Trophoblast cell (in vitro differentiated cells and primary cell): Measurements from ENCODE around the gene SANBR.

Experiments
- DNase-seq, 2 donors: peaks; one replicate each; pipeline ENCODE4 v3.0.0-alpha.2; 2016
- H2AFZ ChIP-seq: 2 replicates; pipeline ENCODE4 v1.6.1; 2013; ENCODE audit warnings: low read length, moderate library complexity, mild to moderate bottlenecking; ENCODE audit not compliant: insufficient read depth, poor library complexity
- H2AK5ac ChIP-seq: 2 replicates; pipeline ENCODE4 v1.6.1; 2013; ENCODE audit warnings: mild to moderate bottlenecking, low read length
- H2BK120ac ChIP-seq: 2 replicates; pipeline ENCODE4 v1.6.1; 2013; ENCODE audit warnings: low read length, mild to moderate bottlenecking, moderate library complexity; ENCODE audit not compliant: insufficient read depth, poor library complexity
- H2BK12ac ChIP-seq: 2 replicates; pipeline ENCODE4 v1.6.1; 2013; ENCODE audit warnings: mild to moderate bottlenecking, low read length, moderate library complexity
- H2BK5ac ChIP-seq: 2 replicates; pipeline ENCODE4 v1.6.1; 2013; ENCODE audit warnings: low read length, low read depth, moderate library complexity, mild to moderate bottlenecking; ENCODE audit not compliant: poor library complexity
- H3K14ac ChIP-seq: 2 replicates; pipeline ENCODE4 v1.6.1; 2013; ENCODE audit warnings: mild to moderate bottlenecking, low read length
- H3K18ac ChIP-seq: 2 replicates; pipeline ENCODE4 v1.6.1; 2013; ENCODE audit warnings: mild to moderate bottlenecking, low read length
- H3K23ac ChIP-seq: 2 replicates; pipeline ENCODE4 v1.6.1; 2013; ENCODE audit warnings: low read length
- H3K27ac ChIP-seq: 2 replicates; pipeline ENCODE4 v1.5.1; 2013; ENCODE audit warnings: low read depth, mild to moderate bottlenecking, inconsistent platforms, low read length, moderate library complexity
- H3K27me3 ChIP-seq: 2 replicates; pipeline ENCODE4 v1.6.1; 2013; ENCODE audit warnings: inconsistent platforms, mild to moderate bottlenecking, low read length, moderate library complexity; ENCODE audit not compliant: insufficient read depth
- H3K36me3 ChIP-seq, 2 experiments: 1 replicate in 1 of 2; 2 replicates in 1 of 2; pipeline ENCODE4 v1.6.1; 2013; ENCODE audit warnings: low read length in 2 of 2, mild to moderate bottlenecking in 2 of 2, moderate library complexity in 1 of 2; ENCODE audit not compliant: insufficient read depth in 2 of 2, control insufficient read depth in 1 of 2
- H3K4ac ChIP-seq: 2 replicates; pipeline ENCODE4 v1.6.1; 2013; ENCODE audit warnings: low read depth, mild to moderate bottlenecking, low read length, moderate library complexity
- H3K4me1 ChIP-seq, 2 experiments: 1 replicate in 1 of 2; 2 replicates in 1 of 2; pipeline ENCODE4 v1.6.1; 2013; ENCODE audit warnings: low read length in 2 of 2, mild to moderate bottlenecking in 2 of 2, moderate library complexity in 1 of 2; ENCODE audit not compliant: insufficient read depth in 2 of 2, control insufficient read depth in 1 of 2
- H3K4me2 ChIP-seq: 2 replicates; pipeline ENCODE4 v1.6.1; 2013; ENCODE audit warnings: inconsistent platforms, mild to moderate bottlenecking, low read length, moderate library complexity
- H3K4me3 ChIP-seq: 2 replicates; pipeline ENCODE4 v1.5.1; 2013; ENCODE audit warnings: mild to moderate bottlenecking, low read depth, low read length, inconsistent platforms
- H3K79me1 ChIP-seq: one replicate; pipeline ENCODE4 v1.6.1; 2013; ENCODE audit warnings: low read length
- H3K79me2 ChIP-seq: 2 replicates; pipeline ENCODE4 v1.6.1; 2013; ENCODE audit warnings: low read length, mild to moderate bottlenecking; ENCODE audit not compliant: control insufficient read depth, insufficient read depth, poor library complexity
- H3K9ac ChIP-seq: 2 replicates; pipeline ENCODE4 v1.6.1; 2013; ENCODE audit warnings: mild to moderate bottlenecking, low read length
- H3K9me3 ChIP-seq: 2 replicates; pipeline ENCODE4 v1.6.1; 2013; ENCODE audit warnings: low read depth, mild to moderate bottlenecking, control low read depth, inconsistent platforms, low read length; ENCODE audit not compliant: insufficient read depth
- H4K12ac ChIP-seq: 2 replicates; pipeline ENCODE4 v1.6.1; 2013; ENCODE audit warnings: low read depth, mild to moderate bottlenecking, low read length, moderate library complexity
- H4K8ac ChIP-seq: 2 replicates; pipeline ENCODE4 v1.6.1; 2013; ENCODE audit warnings: low read depth, mild to moderate bottlenecking, low read length, moderate library complexity
- H4K91ac ChIP-seq: one replicate; pipeline ENCODE4 v1.6.1; 2013; ENCODE audit warnings: low read depth, mild to moderate bottlenecking, low read length, moderate library complexity
- WGBS: extraction: QIAGEN DNeasy Blood & Tissue Kit; methylation state at CpG from one replicate; pipeline ENCODE4 v1.1.7; 2013; ENCODE audit warnings: missing lambda C conversion rate; ENCODE audit not compliant: insufficient read length, insufficient coverage; ENCODE audit errors: extremely low coverage; 5-methylcytosine and 5-hydroxymethylcytosine counted together

Gene SANBR

DNA sequence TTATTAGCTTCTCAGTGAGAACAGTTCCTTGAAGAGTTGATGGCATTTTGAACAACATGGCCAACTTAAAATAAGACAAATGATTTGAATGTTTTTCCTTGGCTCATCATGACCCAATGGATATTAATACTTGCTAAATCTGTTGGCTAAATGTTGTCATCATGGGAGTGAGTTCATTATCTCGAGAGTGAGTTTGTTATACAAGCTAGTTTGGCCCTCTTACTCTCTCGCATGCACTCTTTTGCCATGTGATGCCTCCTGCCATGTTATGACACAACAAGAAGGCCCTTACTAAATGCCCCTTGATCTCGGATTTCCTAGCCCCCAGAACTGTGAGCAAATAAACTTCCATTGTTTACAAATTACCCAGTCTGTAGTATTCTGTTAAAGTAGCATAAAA, 22.9 kb upstream of the SANBR start:
- no peak overlapping the region for H4K12ac ChIP-seq
- no peak overlapping the region for H4K91ac ChIP-seq

DNA sequence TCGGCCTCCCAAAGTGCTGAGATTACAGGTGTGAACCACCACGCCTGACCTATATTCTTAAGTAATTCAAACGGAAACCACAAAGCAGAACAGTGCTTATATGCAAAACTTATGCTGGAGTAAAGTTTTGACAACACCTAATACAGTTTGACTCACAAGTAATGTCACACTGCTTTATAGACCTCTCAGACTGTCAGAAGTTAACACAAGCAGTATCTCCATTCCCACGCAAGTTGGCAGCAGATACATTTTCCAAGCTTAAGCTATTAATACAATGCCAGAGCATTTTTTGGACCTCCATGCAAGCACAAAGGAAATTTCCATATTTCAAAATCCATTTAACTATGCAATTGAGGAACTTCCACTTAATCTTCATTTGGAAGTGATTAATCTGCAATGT, 21.0 kb upstream of the SANBR start:
- H3K4me3 ChIP-seq: no peak overlapping the region
- H2BK12ac ChIP-seq: no peak overlapping the region
- H3K27me3 ChIP-seq: no peaks in the 10 kb centered on the region
- no peak overlapping the region for H3K4ac ChIP-seq
- no peak overlapping the region for H2BK5ac ChIP-seq
- H3K9ac ChIP-seq: no peak overlapping the region
- H3K18ac ChIP-seq: no peak overlapping the region
- no peaks in the 10 kb centered on the region for H3K4me1 ChIP-seq
- no peak overlapping the region for H4K8ac ChIP-seq
- no peak overlapping the region for H2BK120ac ChIP-seq
- H3K27ac ChIP-seq: no peak overlapping the region
- no peak overlapping the region for H3K14ac ChIP-seq
- H3K23ac ChIP-seq: no peak overlapping the region
- peaks cover 7 to 15% of the 10 kb centered on the region in 2 experiments for H3K36me3 ChIP-seq
- no peaks in the 10 kb centered on the region for H3K79me2 ChIP-seq
- no peaks in the 10 kb centered on the region for H3K79me1 ChIP-seq
- H2AK5ac ChIP-seq: no peak overlapping the region
- H2AFZ ChIP-seq: no peak overlapping the region
- no peaks in the 10 kb centered on the region for H3K9me3 ChIP-seq
- no peak overlapping the region for H4K91ac ChIP-seq
- no CpG with 5 or more reads among the region's 4 CpGs for WGBS
- no peak overlapping the region for H3K4me2 ChIP-seq
- H4K12ac ChIP-seq: no peak overlapping the region
- DNase-seq: peak in 1 of 2 donors; percentile 13

More for the DNA sequence above, 22.9 kb upstream of the SANBR start:
- H3K27me3 ChIP-seq: no peaks in the 10 kb centered on the region
- H2BK120ac ChIP-seq: no peak overlapping the region
- H3K4me3 ChIP-seq: no peak overlapping the region
- no peaks in the 10 kb centered on the region for H3K4me1 ChIP-seq
- no peak overlapping the region for H3K4ac ChIP-seq
- H3K36me3 ChIP-seq: peaks cover 2 to 12% of the 10 kb centered on the region in 2 experiments
- H3K23ac ChIP-seq: no peak overlapping the region
- no peak overlapping the region for H3K27ac ChIP-seq
- no peak overlapping the region for H2AK5ac ChIP-seq
- no peak overlapping the region for H2BK12ac ChIP-seq
- no peak overlapping the region for H2AFZ ChIP-seq
- no peaks in the 10 kb centered on the region for H3K79me1 ChIP-seq
- WGBS: no CpG with 5 or more reads among the region's 3 CpGs
- no peak overlapping the region for H3K18ac ChIP-seq
- H3K9me3 ChIP-seq: no peaks in the 10 kb centered on the region
- H3K79me2 ChIP-seq: no peaks in the 10 kb centered on the region
- DNase-seq: no peak
- no peak overlapping the region for H3K4me2 ChIP-seq
- no peak overlapping the region for H2BK5ac ChIP-seq
- H4K8ac ChIP-seq: no peak overlapping the region
- H3K9ac ChIP-seq: no peak overlapping the region
- no peak overlapping the region for H3K14ac ChIP-seq

DNA sequence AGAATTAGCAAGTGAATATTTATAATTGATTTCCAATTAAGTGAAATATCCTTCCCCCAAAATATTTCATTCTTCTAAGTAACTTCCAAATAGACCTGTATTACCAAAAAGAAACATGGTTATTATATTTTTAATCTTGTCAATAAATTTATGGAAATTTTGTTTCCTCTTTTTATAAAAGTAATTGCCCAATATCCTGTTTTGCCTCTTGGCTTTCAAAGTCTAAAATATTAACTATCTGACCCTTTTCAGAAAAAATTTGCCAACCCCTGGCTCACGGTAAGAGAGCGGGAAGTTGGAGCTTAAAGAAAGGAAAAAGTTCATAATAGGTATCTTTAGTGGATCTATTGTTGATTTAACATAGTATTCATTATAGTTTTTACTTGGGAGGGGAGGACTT, 20.4 kb upstream of the SANBR start:
- Histone ChIP-seq H3K79me2 (no peaks in the 10 kb centered on the region), H3K27me3 (no peaks in the 10 kb centered on the region), H3K4me1 (no peaks in the 10 kb centered on the region), H3K14ac (no peak overlapping the region), H3K4me3 (no peak overlapping the region), H4K8ac (no peak overlapping the region), H3K9ac (no peak overlapping the region), H3K27ac (no peak overlapping the region), H3K36me3 (peaks cover 10 to 16% of the 10 kb centered on the region in 2 experiments), H4K12ac (no peak overlapping the region), H2AK5ac (no peak overlapping the region), H4K91ac (no peak overlapping the region), H2BK120ac (no peak overlapping the region), H2BK12ac (no peak overlapping the region), H3K4ac (no peak overlapping the region), H2BK5ac (no peak overlapping the region), H3K18ac (no peak overlapping the region), H3K9me3 (no peaks in the 10 kb centered on the region), H3K4me2 (no peak overlapping the region), H2AFZ (no peak overlapping the region), H3K79me1 (no peaks in the 10 kb centered on the region), H3K23ac (no peak overlapping the region)
- WGBS: no CpG with 5 or more reads among the region's 2 CpGs
- DNase-seq: no peak

DNA sequence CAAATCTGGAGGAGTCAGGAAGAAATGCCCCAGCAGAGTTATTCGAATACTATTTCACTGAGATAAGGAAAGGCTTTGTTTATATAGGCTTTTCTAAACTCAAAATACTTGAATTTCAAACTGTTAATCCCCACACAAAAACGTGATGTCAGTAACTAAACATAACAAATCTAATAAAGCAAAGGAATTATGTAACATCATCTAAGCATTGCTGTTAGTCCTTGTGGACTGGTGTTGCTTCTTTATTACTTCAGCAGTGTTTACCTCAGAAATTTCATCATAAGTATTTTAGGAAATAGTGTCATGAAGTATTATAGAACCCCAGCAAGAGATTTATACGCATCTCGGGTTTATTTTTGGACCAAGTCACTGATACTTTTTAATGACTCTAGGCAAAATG, 19.7 kb upstream of the SANBR start:
- no peak overlapping the region for H3K4me3 ChIP-seq
- no peak overlapping the region for H3K18ac ChIP-seq
- peaks cover 10 to 16% of the 10 kb centered on the region in 2 experiments for H3K36me3 ChIP-seq
- no peaks in the 10 kb centered on the region for H3K79me2 ChIP-seq
- no peak overlapping the region for H4K91ac ChIP-seq
- H4K12ac ChIP-seq: no peak overlapping the region
- H3K27me3 ChIP-seq: no peaks in the 10 kb centered on the region
- no peak for DNase-seq
- H4K8ac ChIP-seq: no peak overlapping the region
- H2AK5ac ChIP-seq: no peak overlapping the region
- H3K4me2 ChIP-seq: no peak overlapping the region
- no peak overlapping the region for H3K9ac ChIP-seq
- WGBS: no CpG with 5 or more reads among the region's 4 CpGs
- H2BK120ac ChIP-seq: no peak overlapping the region
- no peak overlapping the region for H2AFZ ChIP-seq
- H3K27ac ChIP-seq: no peak overlapping the region
- no peaks in the 10 kb centered on the region for H3K9me3 ChIP-seq
- no peak overlapping the region for H2BK12ac ChIP-seq
- H3K4me1 ChIP-seq: no peaks in the 10 kb centered on the region
- no peaks in the 10 kb centered on the region for H3K79me1 ChIP-seq
- no peak overlapping the region for H3K23ac ChIP-seq
- no peak overlapping the region for H3K4ac ChIP-seq
- no peak overlapping the region for H3K14ac ChIP-seq
- H2BK5ac ChIP-seq: no peak overlapping the region
